Measurements from ENCODE around the gene PTPN2.
"Not testable (repeated sequence)": the region's sequence is repeated elsewhere in the genome, so short reads cannot be mapped to it uniquely, and the experiment has no call there.

The PTPN2 gene

GRCh38 chr18:12883684-12884405, at the start of gene PTPN2:
TSS of gene PTPN2 (minus strand) at chr18:12884237. CDS start at chr18:12884141, 96 bp downstream.
- DNase-seq (ENCODE audit: low spot score) = peak; percentile 95

- peak; percentile 82 for DNase-seq (ENCODE audit: low spot score)
Observed at GRCh38 chr18:12933327-12933726, 49.3 kb upstream of the PTPN2 start.

- DNase-seq (ENCODE audit: low spot score) = peak; percentile 22
Observed at GRCh38 chr18:12930908-12931307, 46.9 kb upstream of the PTPN2 start.

- DNase-seq (ENCODE audit: low spot score) = no peak
Observed at GRCh38 chr18:12930376-12930775, 46.3 kb upstream of the PTPN2 start.

GRCh38 chr18:12929477-12930083, 45.5 kb upstream of the PTPN2 start:
- DNase-seq (ENCODE audit: low spot score) = no peak

GRCh38 chr18:12928641-12929040, 44.6 kb upstream of the PTPN2 start:
- DNase-seq (ENCODE audit: low spot score) = no peak

- DNase-seq (ENCODE audit: low spot score) = no peak
Observed at GRCh38 chr18:12928206-12928605, 44.2 kb upstream of the PTPN2 start.

GRCh38 chr18:12924616-12925015, 40.6 kb upstream of the PTPN2 start:
- no peak for DNase-seq (ENCODE audit: low spot score)

- no peak for DNase-seq (ENCODE audit: low spot score)
Observed at GRCh38 chr18:12922266-12922665, 38.2 kb upstream of the PTPN2 start.

- no peak for DNase-seq (ENCODE audit: low spot score)
Observed at GRCh38 chr18:12921178-12921577, 37.1 kb upstream of the PTPN2 start.

- DNase-seq (ENCODE audit: low spot score) = no peak
Observed at GRCh38 chr18:12911929-12912703, 28.1 kb upstream of the PTPN2 start.

GRCh38 chr18:12911025-12911928, 27.2 kb upstream of the PTPN2 start:
- no peak for DNase-seq (ENCODE audit: low spot score)

GRCh38 chr18:12908706-12909105, 24.7 kb upstream of the PTPN2 start:
- DNase-seq (ENCODE audit: low spot score) = no peak

- DNase-seq (ENCODE audit: low spot score) = no peak
Observed at GRCh38 chr18:12907258-12907925, 23.4 kb upstream of the PTPN2 start.

- no peak for DNase-seq (ENCODE audit: low spot score)
Observed at GRCh38 chr18:12906773-12907172, 22.7 kb upstream of the PTPN2 start.

GRCh38 chr18:12906119-12906518, 22.1 kb upstream of the PTPN2 start:
- no peak for DNase-seq (ENCODE audit: low spot score)

GRCh38 chr18:12904012-12904516, 20.0 kb upstream of the PTPN2 start:
- no peak for DNase-seq (ENCODE audit: low spot score)

- DNase-seq (ENCODE audit: low spot score) = not testable (repeated sequence)
Observed at GRCh38 chr18:12901208-12901607, 17.2 kb upstream of the PTPN2 start.

GRCh38 chr18:12896784-12897333, 12.8 kb upstream of the PTPN2 start:
- not testable (repeated sequence) for DNase-seq (ENCODE audit: low spot score)

GRCh38 chr18:12895626-12896025, 11.6 kb upstream of the PTPN2 start:
- DNase-seq (ENCODE audit: low spot score) = no peak

- no peak for DNase-seq (ENCODE audit: low spot score)
Observed at GRCh38 chr18:12895014-12895413, 11.0 kb upstream of the PTPN2 start.

Data from pons (tissue), 1 donor.